Stimulated activated CD8-positive, alpha-beta memory T cell treated with anti-CD3 and anti-CD28 coated beads, Interleukin-2, amount 100 ng/mL, for 1 hour (primary cell): ENCODE measurements around the gene SENP8.
"Not testable (repeated sequence)": the region's sequence is repeated elsewhere in the genome, so short reads cannot be mapped to it uniquely, and the experiment has no call there.

Experiments used
- DNase-seq, 2 donors: peaks; one replicate each; pipeline ENCODE4 v3.0.0-alpha.2; 2020; ENCODE audit warnings: low read depth in 2 of 2

SENP8 gene

DNA sequence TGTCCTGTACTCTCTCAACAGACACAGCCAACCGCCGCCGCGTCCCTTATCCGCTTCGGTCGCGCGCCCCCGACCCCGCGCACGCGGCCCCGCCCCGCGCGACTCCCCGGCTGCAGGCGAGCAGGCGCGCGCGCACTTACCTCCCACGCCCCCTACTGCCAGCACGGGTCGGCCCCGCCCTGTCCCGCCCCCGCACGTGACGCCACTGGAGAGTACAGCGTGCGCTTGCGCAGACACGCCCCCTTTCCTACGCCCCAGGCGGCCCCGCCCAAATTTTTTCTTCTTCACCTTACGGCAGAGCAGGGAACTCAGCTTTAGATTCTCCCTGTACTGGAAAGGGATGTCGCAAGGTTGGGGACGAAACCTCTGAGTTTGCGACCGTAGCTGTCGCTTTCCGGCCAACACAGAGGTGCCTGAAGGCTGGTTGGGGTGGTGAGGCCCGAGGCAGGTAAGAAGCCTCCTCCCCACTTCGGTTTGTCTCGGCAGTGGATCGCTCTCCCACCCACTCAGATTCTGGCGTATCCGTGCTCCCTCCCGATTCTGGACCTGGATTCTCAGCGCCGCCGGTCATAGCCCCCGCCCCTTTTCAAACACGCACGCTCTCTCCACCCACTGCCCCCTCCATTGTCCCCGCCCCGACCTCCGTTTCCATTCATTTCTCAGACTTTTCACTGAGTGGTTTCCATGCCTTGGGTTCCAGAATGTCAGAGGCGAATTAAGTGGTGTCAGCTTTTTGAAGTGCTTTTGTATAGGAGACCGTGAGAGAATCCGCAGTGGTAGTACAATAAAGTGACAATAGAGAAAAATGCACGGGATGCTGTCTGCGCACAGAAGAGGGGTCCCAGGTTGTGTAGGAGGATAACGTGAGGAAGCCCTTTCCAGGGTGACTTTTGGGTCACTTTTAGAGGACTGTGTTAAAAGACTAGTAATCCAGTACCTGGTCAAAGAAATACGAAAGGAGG, at the start of gene SENP8, which contains the start of gene MYO9A:
SENP8 (plus strand) TSS at position 387 of the 962 bp plus-strand sequence. CDS start 21,221 bp downstream, outside the sequence.
MYO9A (minus strand) TSS at position 134 of the 962 bp plus-strand sequence. CDS start 71,587 bp downstream, outside the sequence.
- peak; percentile 99 for DNase-seq

DNA sequence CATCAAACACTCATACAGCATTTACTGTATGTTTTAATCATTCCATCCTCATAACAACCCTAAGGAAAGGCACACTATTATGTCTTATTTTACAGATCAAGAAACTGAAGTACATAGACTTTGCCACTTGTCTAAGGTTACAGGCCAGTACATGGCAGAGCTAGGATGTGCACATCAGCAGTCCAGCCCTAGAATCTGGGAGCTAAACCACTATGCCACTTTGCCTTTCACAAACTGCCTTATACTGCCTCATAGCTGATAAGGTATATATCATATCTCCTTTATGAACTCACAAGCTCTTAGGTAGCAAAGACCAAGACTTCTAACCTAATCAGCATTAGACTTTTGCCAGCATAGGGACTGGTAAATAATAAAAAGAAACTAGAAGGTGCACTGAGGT, 49.3 kb upstream of the SENP8 start:
- no peak for DNase-seq

DNA sequence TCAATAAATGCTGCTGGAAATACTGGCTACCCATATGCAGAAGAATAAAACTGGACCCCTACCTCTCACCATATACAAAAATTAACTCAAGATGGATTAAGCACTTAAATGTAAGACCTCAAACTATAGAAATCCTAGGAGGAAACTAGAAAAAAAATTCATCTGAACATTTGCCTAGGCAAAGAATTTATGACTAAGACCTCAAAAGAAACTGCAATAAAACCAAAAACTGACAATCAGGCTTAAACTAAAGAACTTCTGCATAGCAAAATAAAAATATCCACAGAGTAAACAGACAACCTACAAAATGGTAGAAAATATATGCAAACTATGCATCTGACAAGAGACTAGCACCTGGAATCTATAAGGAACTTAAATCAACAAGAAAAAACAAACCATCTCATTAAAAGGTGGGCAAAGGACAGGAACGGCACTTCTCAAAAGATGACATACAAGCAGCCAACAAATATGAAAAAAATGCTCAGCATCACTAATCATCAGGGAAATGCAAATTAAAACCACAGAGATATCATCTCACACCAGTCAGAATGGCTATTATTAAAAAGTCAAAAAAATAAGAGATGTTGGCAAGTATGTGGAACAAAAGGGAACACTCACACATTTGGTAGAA, 47.3 kb upstream of the SENP8 start:
- DNase-seq = no peak

DNA sequence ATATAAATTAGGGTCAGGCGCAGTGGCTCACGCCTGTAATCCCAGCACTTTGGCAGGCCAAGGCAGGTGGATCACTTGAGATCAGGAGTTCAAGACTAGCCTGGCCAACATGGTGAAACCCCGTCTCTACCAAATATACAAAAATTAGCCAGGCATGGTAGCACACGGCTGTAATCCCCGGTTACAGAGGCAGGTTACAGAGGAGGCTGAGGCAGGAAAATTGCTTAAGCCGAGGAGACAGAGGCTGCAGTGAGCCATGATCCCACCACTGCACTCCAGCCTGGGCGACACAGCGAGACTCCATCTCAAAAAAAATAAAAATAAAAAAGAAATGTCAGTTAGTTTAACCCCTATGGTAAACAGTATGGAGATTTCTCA, 46.8 kb upstream of the SENP8 start:
- DNase-seq = not testable (repeated sequence)

DNA sequence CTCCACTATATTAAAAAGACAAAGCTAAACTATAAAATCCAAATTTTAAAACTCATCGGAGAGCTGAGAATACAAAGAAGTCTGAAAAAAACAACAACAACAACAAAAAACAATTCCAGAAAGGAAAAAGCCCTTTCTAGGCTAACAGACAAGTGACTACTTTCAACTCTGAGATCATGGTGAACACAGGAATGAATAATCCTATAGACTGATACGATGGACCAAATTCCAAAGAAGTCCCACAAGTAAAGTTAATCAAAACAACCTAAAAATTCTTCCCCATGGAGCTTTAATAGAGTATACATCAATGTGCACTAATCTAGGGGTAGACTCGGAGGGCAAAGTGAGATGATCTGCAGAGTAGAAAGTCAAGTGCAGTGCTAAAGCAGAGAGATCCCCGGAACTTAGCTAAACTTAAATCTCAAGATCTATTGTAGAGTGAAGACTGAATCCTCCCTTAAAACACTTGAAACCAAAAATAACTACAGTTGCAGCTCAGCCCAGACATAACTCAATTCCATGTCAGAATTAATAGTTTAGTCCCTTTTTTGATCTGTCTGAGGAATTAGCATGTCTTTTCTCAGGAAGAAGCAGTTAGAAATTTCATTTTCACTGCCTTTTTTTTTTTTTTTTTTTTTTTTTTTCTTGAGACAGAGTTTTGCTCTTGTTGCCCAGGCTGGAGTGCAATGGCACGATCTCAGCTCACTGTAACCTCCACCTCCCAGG, 43.7 kb upstream of the SENP8 start:
- DNase-seq = no peak

DNA sequence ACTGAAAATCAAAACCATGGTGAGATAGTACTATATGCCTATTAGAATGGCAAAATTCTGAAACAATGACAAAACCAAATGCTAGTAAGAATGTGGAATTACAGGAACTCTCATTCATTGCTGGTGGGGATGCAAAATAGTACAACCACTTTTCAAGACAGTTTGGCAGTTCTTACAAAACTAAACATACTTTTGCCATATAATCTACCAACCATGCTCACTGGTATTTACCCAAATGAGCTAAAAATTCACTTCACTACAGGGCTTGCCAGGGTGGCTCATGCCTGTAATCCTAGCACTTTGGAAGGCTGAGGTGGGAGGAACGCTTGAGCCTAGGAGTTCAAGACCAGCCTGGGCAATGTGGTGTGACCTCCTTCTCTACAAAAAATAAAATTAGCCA, 40.3 kb upstream of the SENP8 start:
- no peak for DNase-seq

DNA sequence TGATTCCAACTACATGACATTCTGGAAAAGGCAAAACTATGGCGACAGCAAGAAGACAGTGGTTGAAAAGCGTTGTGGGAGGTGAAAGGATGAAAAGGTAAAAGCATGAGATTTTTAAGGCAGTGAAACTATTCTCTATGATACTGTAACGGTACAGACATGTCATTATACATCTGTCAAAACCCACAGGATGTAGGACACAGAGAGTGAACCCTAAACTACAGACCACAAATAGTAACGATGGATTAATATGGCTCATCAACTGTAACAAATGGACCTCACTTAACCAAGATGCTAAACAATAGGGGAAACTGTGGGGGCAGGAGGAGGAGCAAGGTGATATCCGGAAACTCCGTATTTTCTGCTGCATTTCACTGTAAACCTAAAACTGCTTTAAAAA, 39.3 kb upstream of the SENP8 start:
- DNase-seq = no peak

DNA sequence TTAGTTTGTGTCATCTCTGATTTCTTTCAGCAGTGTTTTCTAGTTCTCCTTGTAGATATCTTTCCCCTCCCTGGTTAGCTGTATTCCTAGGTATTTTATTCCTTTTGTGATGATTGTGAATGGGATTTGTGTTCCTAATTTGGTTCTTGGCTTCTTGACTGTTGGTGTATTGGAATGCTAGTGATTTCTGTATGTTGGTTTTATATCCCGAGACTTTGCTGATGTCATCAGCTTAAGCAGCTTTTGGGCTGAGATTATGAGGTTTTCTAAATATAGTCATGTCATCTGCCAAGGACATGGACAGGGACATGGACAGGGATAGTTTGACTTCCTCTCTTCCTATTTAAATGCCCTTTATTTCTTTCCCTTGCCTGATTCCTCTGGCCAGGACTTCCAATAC, 36.0 kb upstream of the SENP8 start:
- no peak for DNase-seq

DNA sequence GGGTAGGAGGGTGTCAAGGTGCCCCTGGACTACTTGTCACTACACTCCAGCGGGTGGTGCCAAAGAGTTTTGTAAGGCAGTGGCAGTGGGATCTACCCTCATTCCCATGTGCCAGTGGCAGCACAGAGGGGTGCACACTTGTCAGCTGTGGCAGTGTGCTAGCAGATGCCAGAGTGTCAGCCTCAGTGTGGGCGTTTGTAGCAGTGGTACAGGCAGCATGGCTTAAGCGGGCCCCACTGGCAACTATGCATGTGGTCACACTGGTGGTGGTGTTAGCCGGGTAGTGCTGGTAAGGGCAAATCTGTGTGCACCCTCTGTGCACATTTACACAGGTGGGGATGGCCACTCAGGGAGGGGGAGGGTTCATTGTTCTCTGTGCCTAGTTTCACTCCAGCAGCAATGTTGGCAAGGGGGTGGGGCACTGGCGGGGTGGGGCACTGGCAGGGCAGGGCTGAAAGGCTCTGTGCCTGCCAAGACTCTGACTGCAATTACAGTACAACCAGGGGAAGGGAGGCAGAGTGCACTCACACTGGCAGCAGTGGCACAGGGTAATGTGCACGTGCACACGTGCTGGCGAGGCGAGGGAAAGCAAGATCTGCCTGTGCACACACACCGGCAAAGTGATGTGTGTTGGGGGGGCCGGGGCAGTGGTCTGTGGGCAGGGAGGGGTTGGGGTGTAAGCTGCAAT, 32.0 kb upstream of the SENP8 start:
- no peak for DNase-seq

DNA sequence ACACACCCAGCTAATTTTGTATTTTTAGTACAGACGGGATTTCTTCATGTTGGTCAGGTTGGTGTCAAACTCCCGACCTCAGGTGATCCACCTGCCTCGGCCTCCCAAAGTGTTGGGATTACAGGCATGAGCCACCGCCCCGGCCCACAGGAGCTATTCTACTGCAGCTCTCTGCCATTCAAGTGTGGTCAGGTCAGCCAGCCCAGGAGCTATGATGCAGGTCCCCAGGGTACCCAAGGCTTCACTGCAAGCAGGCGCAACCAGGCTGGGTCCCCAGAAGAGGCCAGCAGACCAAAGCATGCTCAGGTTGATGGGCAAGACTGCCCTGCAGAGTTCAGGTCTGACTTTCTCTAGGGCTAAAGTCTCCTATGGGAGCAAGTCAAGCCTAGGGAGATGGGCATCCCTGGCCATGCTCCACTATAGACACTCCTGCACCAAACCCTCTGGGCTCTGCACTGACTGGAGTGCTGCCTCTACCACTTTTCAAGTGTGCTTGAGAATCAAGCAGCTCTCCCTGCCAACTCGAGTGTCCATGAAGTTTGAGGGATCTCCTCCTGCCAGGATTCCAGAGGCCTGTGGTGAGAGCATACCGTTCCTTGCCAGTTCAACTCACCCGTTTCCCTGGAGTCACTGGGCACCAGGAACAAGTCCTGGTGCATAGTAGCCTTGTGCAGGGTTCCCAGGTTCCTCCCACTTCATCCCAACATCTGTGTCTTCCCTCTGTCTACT, 31.1 kb upstream of the SENP8 start:
- DNase-seq = no peak

DNA sequence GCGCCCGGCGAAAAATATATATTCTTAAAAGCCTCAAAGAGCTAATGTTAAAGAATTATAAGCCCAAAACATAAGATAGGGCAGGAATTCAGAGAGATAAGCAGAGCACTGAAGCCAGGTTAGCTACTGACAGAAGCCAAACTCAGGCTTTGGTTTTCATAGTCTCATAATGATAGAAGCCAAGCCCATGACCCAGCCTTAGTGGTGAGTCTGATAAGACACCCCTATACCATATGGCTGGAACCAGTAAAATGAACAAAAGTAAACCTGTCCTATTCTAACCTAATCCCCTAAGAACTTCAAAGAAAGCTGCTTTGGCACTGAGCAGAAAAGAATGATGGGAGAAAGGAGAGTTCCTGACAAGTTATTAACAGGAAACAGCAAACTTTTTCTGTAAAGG, 26.2 kb upstream of the SENP8 start:
- no peak for DNase-seq

DNA sequence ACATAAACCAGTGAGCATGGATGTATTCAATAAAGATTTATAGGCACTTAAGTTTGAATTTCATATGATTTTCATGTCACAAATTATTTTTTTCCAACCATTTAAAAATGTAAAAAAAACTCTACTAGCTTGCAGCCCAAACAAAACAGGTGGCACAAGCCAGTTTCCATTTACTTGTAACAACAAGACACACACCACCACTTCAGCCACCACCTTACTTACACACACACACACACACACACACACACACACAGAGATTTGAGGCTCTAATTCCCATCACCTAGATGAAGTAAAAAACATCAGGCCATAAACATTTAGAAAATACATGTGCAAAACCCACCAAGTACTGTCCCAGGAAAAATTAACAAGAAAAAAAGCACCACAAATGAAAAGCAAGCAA, 25.5 kb upstream of the SENP8 start:
- no peak for DNase-seq

DNA sequence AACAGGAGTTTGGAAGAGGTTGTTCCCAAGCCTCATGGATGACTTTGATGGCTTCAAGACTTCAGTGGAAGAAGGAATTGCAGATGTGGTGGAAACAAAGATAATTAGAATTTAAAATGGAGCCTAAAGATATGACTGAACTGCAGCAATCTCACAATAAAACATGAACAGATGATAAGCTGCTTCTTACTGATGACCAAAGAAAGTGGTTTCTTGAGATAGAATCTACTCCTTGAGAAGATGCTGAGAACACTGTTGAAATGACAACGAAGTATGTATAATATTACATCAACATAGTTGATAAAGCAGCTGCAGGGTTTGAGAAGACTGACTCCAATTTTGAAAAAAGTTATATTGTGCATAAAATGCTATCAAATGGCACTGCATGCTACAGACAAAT, 21.4 kb upstream of the SENP8 start:
- DNase-seq = no peak

DNA sequence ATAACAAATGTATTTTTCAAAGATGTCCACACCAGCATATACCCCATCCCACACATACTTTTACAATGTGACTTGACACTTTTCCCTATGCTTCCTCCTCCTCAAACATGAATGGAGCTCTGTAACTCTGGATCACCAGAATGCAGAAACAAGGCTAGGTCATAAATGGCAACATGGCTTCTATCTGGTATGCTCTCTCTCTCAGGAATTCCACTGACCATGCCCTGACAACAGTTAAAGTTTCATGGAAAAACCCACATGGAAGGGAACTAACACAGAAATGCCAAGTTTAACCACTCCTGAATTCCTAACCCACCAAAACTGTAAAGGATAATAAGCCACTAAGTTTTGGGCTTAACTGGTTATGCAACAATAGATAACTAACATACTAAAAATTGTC, 20.2 kb upstream of the SENP8 start:
- DNase-seq = no peak

DNA sequence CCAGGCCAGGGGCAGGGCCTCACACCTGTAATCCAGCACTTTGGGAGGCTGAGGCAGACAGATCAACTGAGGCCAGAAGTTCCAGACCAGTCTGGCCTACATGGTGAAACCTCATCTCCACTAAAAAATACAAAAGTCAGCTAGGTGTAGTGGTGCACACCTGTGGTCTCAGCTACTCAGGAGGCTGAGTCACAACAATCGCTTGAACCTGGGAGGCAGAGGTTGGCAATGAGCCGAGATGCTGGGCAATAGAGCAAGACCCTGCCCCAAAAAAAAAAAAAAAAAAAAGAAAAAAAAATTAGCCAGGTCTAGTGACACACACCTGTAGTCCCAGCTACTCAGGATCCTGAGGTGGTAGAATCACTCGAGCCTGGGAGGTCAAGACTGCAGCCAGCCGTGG, 19.0 kb upstream of the SENP8 start:
- no peak for DNase-seq

DNA sequence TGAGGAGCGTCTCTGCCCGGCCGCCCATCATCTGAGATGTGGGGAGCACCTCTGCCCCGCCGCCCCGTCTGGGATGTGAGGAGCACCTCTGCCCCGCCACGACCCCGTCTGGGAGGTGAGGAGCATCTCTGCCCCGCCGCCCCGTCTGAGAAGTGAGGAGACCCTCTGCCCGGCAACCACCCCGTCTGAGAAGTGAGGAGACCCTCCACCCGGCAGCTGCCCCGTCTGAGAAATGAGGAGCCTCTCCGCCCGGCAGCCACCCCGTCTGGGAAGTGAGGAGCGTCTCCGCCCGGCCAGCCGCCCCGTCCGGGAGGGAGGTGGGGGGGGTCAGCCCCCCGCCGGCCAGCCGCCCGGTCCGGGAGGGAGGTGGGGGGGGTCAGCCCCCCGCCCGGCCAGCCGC, 17.7 kb upstream of the SENP8 start:
- DNase-seq = not testable (repeated sequence)

DNA sequence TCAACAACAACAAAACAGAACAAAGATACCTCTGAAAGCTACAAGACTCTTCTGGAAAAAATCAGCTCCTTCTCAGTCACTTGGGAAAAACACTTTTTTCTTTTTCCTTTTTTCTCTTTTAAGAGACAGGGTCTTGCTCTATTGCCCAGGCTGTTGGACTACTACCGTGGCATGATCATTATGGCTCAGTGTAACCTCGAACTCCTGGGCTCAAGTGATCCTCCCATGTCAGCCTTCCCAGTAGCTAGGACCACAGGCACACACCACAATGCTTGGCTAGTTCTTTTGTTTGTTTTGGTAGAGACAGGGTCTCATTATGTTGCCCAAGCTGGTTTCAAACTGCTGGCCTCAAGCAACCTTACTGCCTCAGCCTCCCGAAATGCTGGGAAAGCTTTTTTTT, 13.1 kb upstream of the SENP8 start:
- no peak for DNase-seq

DNA sequence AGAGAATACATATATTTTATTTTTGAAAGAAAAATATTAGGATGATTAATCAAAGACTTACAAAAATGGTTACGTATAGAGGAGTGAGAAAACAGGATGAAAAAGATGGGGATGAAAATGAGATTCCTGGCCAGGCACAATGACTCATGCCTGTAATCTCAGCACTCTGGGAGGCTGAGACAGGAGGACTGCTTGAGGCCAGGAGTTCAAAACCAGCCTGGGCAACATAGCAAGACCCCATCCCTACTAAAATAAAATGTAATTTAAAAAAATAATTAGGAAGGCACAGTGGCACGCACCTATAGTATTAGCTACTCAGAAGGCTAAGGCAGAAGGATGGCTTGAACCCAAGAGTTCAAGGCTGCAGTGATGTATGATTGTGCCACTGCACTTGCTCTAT, 12.1 kb upstream of the SENP8 start:
- no peak for DNase-seq

DNA sequence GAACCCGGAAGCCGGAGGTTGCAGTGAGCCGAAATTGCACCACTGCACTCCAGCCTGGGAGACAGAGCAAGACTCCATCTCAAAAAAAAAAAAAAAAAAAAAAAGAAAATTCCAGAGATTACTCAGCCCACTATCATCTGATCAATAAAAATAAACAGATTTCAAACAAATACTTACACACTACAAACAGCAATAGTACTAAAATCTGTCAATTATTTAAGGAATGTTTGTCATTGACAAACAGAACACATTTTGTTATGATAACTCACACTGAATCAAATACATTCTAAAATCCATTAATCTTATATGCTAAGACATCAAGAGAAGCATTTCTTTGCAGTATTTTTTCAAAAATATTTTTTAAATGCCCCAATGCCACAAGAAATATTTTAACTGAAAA, 7.8 kb upstream of the SENP8 start:
- DNase-seq = no peak

DNA sequence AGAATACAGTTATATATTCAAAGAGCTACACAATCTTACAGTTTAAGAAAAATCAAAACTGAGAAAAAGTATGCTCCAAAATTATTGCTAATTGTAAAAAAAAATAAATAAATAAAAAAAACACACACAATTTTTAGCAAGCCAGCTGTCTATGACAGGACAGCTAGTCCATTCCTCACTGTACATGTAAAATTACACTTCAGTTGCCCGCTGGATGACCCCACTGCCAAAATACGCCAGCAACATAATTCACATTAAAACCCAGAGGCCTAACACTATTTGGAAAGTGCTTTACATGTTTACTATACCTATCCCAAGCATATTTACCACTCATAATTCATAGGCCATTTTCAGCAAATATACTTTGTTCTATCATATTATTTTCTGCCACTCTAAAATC, 6.1 kb upstream of the SENP8 start:
- no peak for DNase-seq

DNA sequence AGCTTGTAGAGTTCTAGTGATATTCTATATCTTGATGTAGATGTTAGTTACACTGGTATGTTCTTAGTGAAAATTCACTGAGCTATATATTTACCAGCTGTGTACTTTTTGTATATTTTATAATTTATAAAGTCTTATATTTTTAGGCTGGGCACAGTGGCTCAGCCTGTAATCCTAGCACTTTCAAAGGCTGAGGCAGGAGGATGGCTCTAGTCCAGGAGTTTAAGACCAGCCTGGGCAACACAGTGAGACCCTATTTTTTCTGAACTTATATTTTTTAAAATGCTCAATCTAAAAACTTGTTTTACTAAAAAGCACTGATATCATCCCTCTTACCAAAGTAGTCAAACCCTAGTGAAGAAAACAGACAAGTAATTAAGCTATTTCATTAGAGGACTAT, 5.4 kb upstream of the SENP8 start:
- no peak for DNase-seq
